Glutamatergic neuron (in vitro differentiated cells): ENCODE data around the gene PIWIL4. TPM values are rescaled to one million over a fixed set of nuclear protein-coding genes. Genes with fewer than 3 reads are reported as not detected.
"Not testable (repeated sequence)": the region's sequence is repeated elsewhere in the genome, so short reads cannot be mapped to it uniquely, and the experiment has no call there.

Experiments used
- DNase-seq: peaks from one replicate; pipeline ENCODE4 v3.0.0; 2022
- H3K27ac Mint-ChIP-seq: one replicate; pipeline ENCODE4 v1.8.0; 2020; ENCODE audit warnings: mild to moderate bottlenecking, mixed read lengths, inconsistent platforms; ENCODE audit not compliant: unreplicated experiment
- H3K27me3 Mint-ChIP-seq: one replicate; pipeline ENCODE4 v1.8.0; 2020; ENCODE audit warnings: mild to moderate bottlenecking, moderate library complexity, mixed read lengths, inconsistent platforms; ENCODE audit not compliant: unreplicated experiment
- H3K36me3 Mint-ChIP-seq: one replicate; pipeline ENCODE4 v1.8.0; 2020; ENCODE audit warnings: mild to moderate bottlenecking, mixed read lengths, inconsistent platforms; ENCODE audit not compliant: unreplicated experiment
- H3K4me1 Mint-ChIP-seq: one replicate; pipeline ENCODE4 v1.8.0; 2020; ENCODE audit warnings: mild to moderate bottlenecking, low read depth, mixed read lengths, inconsistent platforms; ENCODE audit not compliant: unreplicated experiment
- H3K4me3 Mint-ChIP-seq: one replicate; pipeline ENCODE4 v1.8.0; 2020; ENCODE audit warnings: mild to moderate bottlenecking, mixed read lengths, inconsistent platforms; ENCODE audit not compliant: unreplicated experiment
- H3K9me3 Mint-ChIP-seq: one replicate; pipeline ENCODE4 v1.8.0; 2020; ENCODE audit warnings: mild to moderate bottlenecking, moderate library complexity, mixed read lengths, inconsistent platforms; ENCODE audit not compliant: unreplicated experiment
- total RNA-seq: library from RNA; stranded (reverse); fragmentation: NEBNext Ultra II Directional; extraction: Animal tissue kit (Norgen Biotek cat#: 25700); gene quantifications from one replicate; pipeline ENCODE4 v1.2.1, GENCODE V29; 2021; ENCODE audit not compliant: unreplicated experiment
- TF ChIP-seq, protein P1 (sequence below): fragments of 200-600 bp; sonication (generic); IDR thresholded peaks from one replicate; pipeline ENCODE4 v1.5.0; 2021; ENCODE audit not compliant: partially characterized antibody, unreplicated experiment

PIWIL4 gene
- total RNA-seq, 1 donor from 2014 or later, result 0.69 TPM

DNA sequence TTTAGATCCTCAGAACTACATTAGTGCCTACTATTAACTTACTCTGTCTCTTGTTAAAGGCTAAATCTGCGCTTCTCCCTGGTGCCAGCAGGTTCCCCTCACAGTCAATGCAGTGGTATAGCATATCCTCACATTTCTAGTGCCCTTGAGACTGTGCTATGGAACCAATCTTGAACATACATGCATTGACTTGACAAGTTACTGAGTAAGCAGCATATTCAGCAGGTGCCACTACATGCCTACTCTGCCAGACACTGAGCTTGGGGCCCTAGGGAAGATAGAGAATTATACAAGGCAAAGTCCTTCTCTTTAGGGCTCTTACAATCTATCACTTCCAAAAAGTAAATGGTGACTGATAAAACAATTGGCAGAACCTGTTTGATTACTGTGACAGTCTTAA, 20.3 kb upstream of the PIWIL4 start:
- no peaks in the 10 kb centered on the region for H3K36me3 Mint-ChIP-seq
- H3K27me3 Mint-ChIP-seq, result peaks cover 10% of the 10 kb centered on the region
- H3K4me1 Mint-ChIP-seq, result no peaks in the 10 kb centered on the region
- no peak overlapping the region for H3K4me3 Mint-ChIP-seq
- H3K27ac Mint-ChIP-seq, result no peak overlapping the region
- DNase-seq, result no peak
- peaks cover 2% of the 10 kb centered on the region for H3K9me3 Mint-ChIP-seq
- TF ChIP-seq, protein P1, sequence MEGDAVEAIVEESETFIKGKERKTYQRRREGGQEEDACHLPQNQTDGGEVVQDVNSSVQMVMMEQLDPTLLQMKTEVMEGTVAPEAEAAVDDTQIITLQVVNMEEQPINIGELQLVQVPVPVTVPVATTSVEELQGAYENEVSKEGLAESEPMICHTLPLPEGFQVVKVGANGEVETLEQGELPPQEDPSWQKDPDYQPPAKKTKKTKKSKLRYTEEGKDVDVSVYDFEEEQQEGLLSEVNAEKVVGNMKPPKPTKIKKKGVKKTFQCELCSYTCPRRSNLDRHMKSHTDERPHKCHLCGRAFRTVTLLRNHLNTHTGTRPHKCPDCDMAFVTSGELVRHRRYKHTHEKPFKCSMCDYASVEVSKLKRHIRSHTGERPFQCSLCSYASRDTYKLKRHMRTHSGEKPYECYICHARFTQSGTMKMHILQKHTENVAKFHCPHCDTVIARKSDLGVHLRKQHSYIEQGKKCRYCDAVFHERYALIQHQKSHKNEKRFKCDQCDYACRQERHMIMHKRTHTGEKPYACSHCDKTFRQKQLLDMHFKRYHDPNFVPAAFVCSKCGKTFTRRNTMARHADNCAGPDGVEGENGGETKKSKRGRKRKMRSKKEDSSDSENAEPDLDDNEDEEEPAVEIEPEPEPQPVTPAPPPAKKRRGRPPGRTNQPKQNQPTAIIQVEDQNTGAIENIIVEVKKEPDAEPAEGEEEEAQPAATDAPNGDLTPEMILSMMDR, result no peak

GRCh38 chr11:94549146-94549545, 18.0 kb upstream of the PIWIL4 start:
- TF ChIP-seq, protein P1, result no peak
- H3K9me3 Mint-ChIP-seq, result no peaks in the 10 kb centered on the region
- no peaks in the 10 kb centered on the region for H3K36me3 Mint-ChIP-seq

DNA sequence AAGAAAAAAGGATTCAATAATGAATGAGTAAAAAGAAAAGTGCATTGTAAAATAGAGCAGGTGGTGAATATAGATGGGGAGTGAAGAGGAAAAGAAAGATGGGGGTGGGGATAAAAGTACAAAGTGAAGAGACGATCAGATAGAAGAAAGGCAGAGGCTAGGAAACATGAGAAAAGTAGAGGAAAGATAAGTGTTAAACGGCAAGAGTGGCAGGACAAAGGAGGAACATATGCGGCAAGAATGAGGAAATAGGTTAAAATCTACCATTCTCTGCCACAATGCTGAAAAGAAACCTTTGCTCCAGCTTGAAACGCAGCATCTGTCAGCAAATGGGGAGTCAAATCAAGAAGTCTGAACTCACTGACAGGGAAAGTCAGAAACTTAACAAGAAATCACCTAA, 16.7 kb upstream of the PIWIL4 start:
- H3K4me1 Mint-ChIP-seq, result no peaks in the 10 kb centered on the region

More at GRCh38 chr11:94549146-94549545, 18.0 kb upstream of the PIWIL4 start:
- Mint-ChIP-seq H3K27ac (no peak overlapping the region), H3K27me3 (peaks cover 9% of the 10 kb centered on the region), H3K4me3 (no peak overlapping the region), H3K4me1 (no peaks in the 10 kb centered on the region)
- no peak for DNase-seq

DNA sequence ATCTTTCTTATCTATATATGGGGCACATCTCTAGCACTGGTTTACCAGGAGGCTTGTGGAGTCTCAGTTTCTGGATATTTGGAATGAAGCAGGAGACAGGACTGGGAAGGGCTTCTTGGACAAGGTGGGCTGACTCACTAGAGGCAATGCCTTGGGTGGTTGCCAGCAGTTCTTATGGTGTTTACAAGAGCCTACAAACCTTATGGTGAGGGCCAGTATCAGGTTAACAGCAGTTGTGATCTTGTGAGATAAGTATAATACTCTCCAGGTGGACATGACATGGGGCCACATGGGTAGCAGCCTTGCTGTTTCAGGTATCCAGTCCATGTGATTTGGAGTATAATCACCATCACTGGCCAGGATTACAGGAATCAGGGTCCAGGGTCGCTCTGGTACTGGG, 13.2 kb upstream of the PIWIL4 start:
- H3K27ac Mint-ChIP-seq, result no peak overlapping the region
- no peaks in the 10 kb centered on the region for H3K9me3 Mint-ChIP-seq
- TF ChIP-seq, protein P1, result no peak
- H3K36me3 Mint-ChIP-seq, result no peaks in the 10 kb centered on the region
- H3K27me3 Mint-ChIP-seq, result no peaks in the 10 kb centered on the region
- DNase-seq, result no peak
- H3K4me3 Mint-ChIP-seq, result no peak overlapping the region
- no peaks in the 10 kb centered on the region for H3K4me1 Mint-ChIP-seq

More for the DNA sequence above, 16.7 kb upstream of the PIWIL4 start:
- no peak for DNase-seq
- Mint-ChIP-seq H3K4me3 (no peak overlapping the region), H3K27ac (no peak overlapping the region), H3K36me3 (no peaks in the 10 kb centered on the region), H3K27me3 (peaks cover 7% of the 10 kb centered on the region), H3K9me3 (no peaks in the 10 kb centered on the region)
- TF ChIP-seq, protein P1, result no peak

- not testable (repeated sequence) for H3K27me3 Mint-ChIP-seq, H3K4me3 Mint-ChIP-seq, DNase-seq, H3K4me1 Mint-ChIP-seq, H3K27ac Mint-ChIP-seq, H3K9me3 Mint-ChIP-seq, H3K36me3 Mint-ChIP-seq
Observed at GRCh38 chr11:94555752-94556329, 11.3 kb upstream of the PIWIL4 start.
